GM12865 (cell line): Measurements from ENCODE around the gene CHKB.

Source experiments
- DNase-seq: peaks from one replicate; pipeline ENCODE4 v3.0.0; 2010; ENCODE audit warnings: low read depth
- H3K4me3 ChIP-seq: 2 replicates; pipeline ENCODE4 v1.5.1; 2011; ENCODE audit warnings: mild to moderate bottlenecking, low read depth, low read length, control low read depth
- CTCF ChIP-seq: IDR thresholded peaks from 2 replicates; pipeline ENCODE4 v1.5.1; 2011; ENCODE audit warnings: low read length, control low read depth, low read depth, inconsistent platforms; ENCODE audit not compliant: insufficient read depth; ENCODE audit errors: missing control alignments

CHKB gene, protein sequence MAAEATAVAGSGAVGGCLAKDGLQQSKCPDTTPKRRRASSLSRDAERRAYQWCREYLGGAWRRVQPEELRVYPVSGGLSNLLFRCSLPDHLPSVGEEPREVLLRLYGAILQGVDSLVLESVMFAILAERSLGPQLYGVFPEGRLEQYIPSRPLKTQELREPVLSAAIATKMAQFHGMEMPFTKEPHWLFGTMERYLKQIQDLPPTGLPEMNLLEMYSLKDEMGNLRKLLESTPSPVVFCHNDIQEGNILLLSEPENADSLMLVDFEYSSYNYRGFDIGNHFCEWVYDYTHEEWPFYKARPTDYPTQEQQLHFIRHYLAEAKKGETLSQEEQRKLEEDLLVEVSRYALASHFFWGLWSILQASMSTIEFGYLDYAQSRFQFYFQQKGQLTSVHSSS

GRCh38 chr22:50582493-50583293, at the start of gene CHKB:
Gene CHKB (minus strand): TSS chr22:50582849. CDS start chr22:50582781, 68 bp downstream.
- peak; percentile 99 for DNase-seq
- TF ChIP-seq CTCF, result no peak
- peak within 1 kb of the TSS; percentile 84 for H3K4me3 ChIP-seq

- DNase-seq, result no peak
- no peak overlapping the region for H3K4me3 ChIP-seq
- TF ChIP-seq CTCF, result no peak
These were observed 47.7 kb upstream of the CHKB start for GRCh38 chr22:50630376-50630775.

GRCh38 chr22:50628543-50629134, 46.0 kb upstream of the CHKB start:
- H3K4me3 ChIP-seq, result peak overlapping the region; percentile 69
- no peak for DNase-seq
- TF ChIP-seq CTCF, result no peak

DNA sequence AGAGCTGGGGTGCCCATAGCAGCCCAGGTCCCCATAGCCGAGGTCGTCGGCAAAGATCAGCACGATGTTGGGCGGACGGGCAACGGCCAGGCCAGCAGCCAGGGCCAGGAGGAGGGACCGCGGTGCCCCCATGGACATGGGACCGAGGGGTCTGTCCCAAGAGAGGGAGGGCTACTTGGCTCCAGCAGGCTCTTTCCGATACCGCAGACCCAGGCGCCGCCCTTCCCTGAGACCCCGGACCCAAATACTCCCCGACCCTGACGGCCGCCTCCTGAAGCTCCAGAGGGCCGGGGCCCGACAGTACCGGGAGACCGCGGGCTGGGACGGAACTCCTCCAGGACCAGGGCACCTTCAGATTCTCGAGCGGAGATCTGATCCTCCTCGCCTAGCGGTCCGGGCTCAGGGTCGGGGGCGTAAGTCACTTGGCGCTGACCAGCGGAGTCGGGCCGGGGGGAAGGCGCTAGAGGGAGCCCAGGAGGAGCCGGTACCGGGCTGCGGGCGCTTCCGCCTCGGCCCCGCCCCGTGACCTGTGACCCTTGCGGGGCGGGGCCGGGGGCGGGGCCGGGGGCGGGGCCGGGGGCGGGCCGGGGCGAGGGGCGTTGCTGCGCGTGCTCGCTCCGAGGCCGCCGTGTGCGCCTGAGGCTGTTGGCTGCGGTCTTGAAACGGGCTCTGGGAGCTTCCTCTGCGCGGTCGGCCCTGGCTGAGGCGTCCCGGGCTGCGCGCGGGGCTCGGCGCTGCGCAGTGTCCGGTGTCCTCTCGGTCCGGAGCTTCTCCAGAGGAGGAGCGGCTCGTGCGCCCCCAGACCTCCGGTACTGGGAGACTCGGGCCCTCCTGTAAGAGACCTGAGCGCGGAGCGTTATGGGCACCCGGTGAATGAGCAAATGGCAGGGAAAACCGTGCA, 45.2 kb upstream of the CHKB start, which contains the start of gene ARSA:
Gene ARSA, minus strand, starts transcription at position 511 of the 901 bp plus-strand sequence. Its CDS starts 373 bp downstream, at position 138.
- H3K4me3 ChIP-seq, result peak within 1 kb of the TSS; percentile 98
- TF ChIP-seq CTCF, result peak; percentile 33
- peak; percentile 89 for DNase-seq

- H3K4me3 ChIP-seq, result peak overlapping the region; percentile 98
- no peak for DNase-seq
- TF ChIP-seq CTCF, result no peak
These were observed 44.4 kb upstream of the CHKB start for GRCh38 chr22:50626850-50627641.
